NCI-H2171 (cell line): ENCODE results near the gene PHC3.

ENCODE experiments used
- DNase-seq: peaks from one replicate; lab custom pipeline; 2025; lab: John Stamatoyannopoulos, UW

The PHC3 gene

GRCh38 chr3:170078620-170079281 lies 102.8 kb downstream of the PHC3 start:
- no peak for DNase-seq

DNA sequence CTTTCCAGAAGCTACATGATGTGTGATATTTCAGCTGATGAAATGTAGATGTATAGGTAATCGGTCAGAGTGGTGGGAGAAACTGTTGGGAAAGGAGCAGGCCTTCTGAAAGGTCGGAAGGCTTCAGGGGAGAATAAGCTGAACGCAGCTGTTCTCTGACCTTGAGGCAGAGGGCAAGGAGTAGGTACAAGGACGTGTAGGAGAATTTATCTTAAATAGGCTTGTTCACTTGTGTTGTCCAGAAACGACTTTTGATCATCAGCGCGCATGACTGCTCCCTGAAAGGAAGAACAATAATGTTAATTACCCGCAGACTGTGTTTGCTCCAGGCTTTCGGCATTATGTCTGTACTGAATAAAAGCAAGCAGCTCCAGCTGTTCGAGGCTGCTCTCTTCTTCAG lies 104.2 kb downstream of the PHC3 start:
- DNase-seq: no peak

DNA sequence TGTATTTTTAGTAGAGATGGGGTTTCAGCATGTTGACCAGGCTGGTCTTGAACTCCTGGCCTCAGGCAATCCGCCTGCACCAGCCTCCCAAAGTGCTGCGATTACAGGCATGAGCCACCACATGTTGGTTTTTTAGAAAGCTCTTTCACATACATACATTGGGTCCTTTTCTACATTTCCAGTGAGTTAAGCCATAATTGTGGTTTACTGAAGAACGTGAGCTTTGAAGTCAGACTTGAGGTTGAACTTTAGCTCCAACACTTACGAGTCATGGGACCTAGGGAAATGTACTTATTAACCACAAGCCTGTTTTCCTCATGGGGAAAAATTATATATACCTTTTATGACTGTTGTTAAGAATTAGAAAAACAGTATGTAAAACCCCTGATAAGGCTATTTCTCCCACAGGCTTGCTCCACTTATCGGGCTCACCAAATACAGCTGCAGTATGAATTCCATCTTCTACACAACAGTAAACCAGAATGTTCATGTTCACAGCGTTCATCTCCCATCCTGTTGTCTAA lies 104.8 kb downstream of the PHC3 start:
- no peak for DNase-seq

GRCh38 chr3:170075441-170076091 lies 106.0 kb downstream of the PHC3 start:
- DNase-seq: no peak

DNA sequence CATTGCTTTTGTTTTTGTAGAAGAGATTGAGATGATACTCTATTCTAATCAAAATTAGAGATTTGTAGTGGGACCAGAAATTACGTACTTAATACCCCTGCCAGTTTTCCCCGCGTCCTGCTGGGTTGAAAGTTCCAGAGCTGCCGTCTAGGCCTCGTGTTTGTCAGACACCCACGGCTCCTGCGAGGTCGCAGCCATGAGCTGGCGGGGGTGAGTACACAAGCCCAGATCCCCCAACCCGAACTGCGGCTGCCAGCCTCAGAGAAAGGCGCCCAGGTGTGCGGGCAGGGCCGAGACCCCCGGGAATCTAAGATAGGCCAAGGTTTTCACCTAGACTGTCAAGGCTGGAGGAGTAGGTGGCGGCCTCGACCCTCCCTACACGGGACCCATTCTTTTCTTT lies 117.4 kb downstream of the PHC3 start:
- no peak for DNase-seq

DNA sequence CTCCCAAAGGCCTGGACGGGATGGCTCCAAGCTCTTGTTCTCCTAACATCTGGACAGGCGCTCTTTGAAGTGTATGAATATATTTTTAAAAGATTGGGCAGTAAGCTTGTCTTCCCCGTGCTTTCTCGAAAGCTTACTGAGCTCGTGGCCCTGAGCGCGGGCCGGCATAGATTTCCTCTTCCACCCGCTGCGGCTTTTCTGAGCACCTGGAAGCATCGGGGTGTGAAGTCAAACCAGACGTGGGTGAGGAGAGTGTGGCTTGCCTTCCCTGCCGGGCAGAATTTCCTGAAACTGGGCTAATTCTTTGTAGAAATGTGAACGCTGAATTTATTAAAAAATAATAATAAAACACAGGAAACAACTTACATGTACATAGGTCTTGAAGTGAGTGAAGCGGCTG lies 117.8 kb downstream of the PHC3 start:
- DNase-seq: no peak

DNA sequence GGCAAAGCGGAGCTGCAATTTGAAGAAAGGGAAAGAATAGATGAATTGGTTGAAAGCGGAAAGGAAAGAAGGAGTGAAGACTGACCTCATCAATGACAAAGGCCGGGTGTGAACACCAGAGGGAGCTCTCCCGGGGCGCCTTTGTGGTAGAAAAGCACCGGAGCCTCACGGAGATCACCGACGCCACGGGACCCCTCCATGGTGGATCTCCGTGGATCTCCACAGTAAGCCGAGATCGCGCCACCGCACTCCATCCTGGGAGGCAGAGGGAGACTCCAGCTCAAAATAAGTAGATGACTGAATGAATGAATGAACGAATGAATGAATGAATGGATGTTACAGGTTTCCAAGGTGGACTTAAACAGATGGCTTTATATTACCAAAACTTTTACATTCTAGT lies 118.8 kb downstream of the PHC3 start:
- no peak for DNase-seq

- DNase-seq: no peak
These were observed 119.5 kb downstream of the PHC3 start for GRCh38 chr3:170062068-170062467.

- no peak for DNase-seq
These were observed 122.1 kb downstream of the PHC3 start for GRCh38 chr3:170059447-170059846.

DNA sequence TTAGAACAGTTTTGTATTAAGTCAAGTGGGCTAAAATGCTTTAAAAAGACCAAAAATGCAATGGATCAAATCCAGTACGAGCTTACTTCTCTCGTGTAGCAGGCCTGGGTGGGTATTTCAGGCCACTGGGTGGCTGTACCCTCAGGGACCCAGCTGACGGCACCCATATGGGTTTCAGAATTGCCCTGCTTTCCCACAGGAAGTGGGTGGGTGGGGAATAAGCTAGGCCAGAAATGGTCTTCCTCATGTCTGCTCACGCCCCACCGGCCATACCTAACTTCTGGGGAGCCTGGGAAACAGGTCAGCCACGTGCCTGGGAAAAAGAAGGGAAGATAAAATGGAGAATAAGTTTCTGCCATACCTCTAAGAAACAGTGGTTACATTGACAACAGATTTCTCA lies 123.4 kb downstream of the PHC3 start:
- DNase-seq: no peak

DNA sequence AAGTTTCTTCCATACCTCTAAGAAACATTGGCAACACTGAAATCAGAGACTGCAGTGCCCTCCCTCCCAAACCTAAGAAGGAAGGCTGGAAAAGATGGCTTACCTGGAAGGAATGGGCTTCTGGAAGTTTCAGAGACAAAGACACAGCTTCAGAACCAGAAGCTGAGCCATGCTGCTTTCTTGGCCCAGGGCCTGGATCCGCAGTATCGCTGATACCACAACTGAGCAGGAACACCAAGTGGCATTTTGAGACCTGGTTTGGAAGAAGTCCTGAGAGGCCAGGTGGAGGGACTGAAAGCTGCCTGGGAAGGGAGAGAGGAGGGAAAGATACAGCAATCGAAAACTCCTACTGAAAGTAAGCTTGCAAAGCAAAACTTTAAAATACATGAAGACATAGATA lies 124.0 kb downstream of the PHC3 start:
- no peak for DNase-seq

DNA sequence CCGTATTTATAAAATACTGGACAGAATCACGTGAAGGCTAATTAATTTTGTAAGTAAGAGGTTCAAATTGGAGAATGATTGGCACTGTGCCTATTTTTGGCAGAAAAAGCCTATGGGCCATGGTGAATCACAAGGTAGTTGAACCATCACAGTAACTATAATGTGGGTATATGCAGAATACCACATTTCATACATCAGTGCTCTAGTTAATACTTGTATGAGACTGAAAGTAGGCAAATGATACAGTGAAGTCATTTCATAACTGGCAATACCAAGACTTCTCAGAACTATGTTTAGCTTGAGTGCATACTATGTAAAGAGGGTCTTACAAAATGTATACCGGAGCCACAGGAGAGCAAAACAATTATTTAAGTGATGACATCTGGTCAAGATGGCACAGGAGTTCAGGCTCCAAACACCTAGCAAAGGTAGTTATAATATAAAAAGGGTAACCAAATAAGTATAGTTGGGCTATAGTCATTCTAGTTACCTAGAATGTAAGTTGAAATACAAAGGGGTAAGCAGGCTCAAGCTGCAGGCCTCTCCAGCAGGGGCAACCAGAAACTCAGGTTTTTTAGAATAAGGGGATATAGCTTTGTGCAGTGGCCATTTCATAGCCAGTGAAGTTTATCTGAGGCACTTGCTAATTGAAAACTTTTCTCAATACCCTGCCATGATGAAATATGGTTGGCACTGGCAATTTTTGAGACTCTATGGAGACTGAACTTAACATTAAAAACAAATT lies 124.7 kb downstream of the PHC3 start:
- no peak for DNase-seq

- DNase-seq: no peak
These were observed 126.3 kb downstream of the PHC3 start for GRCh38 chr3:170055209-170055608.

GRCh38 chr3:170054204-170054603 lies 127.3 kb downstream of the PHC3 start:
- no peak for DNase-seq

DNA sequence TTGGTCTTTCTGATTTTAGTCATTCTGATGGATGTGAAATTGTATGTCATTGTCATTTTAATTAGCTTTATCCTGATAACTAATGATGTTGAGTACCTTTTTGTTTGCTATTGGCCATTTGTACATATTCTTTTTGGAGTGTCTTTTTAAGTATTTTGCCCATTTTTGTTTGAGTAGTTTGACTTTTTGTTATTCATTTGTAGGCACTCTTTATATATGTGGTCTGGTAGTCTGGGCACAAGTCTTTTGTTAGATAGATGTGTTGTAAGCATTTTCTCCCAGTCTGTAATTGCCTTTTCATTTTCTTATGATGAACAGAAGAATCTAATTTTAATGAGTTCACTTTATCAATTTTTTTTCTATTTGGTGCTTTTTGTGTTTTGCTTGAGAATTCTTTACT lies 129.1 kb downstream of the PHC3 start:
- DNase-seq: no peak

GRCh38 chr3:170050753-170051152 lies 130.8 kb downstream of the PHC3 start:
- DNase-seq: no peak

DNA sequence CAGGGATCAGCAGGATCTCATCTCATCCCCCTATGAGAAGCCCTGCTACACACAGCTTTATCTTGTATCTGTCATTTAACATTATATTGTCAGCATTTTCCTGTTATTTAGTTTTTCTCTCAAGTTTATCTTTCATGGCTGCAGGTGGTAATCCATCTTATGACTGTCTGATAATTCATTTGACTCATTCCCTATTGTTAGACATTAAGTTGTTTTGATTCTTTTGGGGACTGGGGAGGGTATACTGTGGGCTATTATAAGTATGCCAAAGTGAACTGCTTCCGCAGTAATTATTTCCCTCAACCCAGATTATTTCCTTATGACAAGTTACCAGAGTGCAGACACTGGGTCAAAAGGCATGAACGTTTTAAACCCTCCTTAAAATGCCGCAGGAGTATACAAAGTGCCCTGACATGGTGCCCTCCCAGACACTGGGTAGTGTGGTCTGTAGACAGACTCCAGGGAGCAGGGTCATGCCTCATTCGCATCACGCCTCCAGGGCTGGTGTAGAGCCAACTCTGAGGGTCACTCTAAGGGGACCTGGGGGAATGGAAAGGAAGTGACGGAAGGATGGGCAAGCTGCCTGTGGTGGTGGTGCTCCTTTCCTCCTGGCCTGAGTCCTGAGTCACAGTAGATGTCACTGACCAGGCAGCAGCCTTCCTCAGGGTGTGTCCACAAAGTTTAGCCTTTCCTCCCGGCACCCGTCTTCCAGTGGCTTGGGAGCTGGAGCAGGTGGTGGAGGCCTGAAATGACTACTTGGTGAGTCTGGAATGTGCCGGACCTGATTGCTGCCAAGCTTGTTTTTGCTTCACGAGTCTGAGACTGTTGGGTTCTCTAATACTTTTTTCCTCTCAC lies 132.2 kb downstream of the PHC3 start:
- no peak for DNase-seq

DNA sequence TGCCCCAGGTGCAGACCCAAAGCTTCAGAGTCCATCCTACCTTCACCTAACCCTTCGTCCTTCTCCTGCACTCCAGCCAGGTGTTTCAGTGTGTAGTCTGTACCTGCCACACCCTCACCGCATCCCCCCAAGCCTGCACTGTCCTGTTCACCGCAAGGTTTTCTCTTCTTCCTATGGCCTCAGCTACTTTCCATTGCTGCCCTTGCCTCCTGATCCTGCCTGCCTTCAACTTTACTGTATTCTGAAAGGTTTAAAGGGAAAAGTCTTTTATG lies 134.5 kb downstream of the PHC3 start:
- no peak for DNase-seq

DNA sequence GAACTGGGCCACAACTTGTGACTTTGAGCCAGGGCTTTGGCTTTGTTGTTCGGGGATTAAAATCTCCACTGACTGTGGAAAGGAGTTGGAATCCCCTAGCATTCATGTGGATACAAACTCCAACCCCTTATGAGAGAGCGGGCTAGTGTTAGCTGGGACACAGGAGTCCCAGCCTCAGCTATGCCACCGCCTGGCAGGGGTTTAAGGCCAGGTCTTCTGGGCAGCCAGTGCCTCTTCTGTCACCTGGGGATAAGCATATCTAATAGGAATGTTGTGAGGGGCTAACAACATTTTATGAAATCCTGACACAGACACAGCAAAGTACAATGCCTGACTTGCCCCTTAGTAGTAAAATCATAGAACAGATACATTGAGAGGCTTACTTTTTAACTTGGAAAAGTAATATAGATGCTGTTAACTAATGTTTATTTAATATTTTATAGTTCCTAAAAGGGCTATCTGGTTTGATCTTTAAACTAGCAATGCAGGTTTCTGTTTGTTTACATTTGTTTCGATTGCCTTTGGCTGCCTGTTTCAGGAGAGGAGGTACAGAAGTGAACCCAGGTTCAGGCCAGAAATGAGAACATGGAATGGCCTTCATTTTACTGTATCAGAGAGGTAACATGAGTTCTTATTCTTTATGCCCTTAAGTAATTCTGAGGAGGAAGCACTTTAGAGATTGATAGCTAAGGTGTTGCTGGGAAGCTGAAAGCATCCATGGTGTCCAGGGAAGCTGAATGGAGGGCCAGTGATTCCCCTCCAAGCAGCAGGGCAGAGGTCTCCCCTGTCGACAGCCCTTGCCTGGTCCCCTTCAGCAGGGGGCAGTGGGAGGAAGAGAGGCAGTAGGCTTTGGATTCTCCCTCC lies 135.0 kb downstream of the PHC3 start:
- no peak for DNase-seq

- DNase-seq: no peak
These were observed 136.7 kb downstream of the PHC3 start for GRCh38 chr3:170044795-170045244.

DNA sequence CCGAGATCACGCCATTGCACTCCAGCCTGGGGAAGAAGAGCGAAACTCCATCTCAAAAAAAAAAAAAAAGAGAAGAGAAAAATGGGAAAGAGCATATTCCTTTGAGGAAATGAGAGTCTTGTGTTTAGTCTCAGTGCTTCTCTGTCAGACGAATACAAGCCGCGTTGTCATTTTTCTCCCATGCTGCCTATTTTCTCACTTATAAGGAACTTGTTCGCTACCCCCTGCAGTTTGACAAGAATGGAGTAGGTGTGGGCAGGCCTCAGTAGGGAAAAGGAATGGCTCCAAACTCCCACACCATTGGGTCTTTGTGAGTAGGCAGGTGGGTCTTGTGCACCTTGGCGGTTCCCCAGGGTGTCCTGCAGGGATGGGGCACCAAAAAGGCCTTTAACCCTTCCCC lies 137.3 kb downstream of the PHC3 start:
- no peak for DNase-seq
